GOT3 (cell line): Measurements from ENCODE around the gene KRTAP10-3.

Source experiments
- DNase-seq: peaks from one replicate; lab custom pipeline; 2025; ENCODE audit warnings: mixed read lengths; lab: John Stamatoyannopoulos, UW

Gene KRTAP10-3

DNA sequence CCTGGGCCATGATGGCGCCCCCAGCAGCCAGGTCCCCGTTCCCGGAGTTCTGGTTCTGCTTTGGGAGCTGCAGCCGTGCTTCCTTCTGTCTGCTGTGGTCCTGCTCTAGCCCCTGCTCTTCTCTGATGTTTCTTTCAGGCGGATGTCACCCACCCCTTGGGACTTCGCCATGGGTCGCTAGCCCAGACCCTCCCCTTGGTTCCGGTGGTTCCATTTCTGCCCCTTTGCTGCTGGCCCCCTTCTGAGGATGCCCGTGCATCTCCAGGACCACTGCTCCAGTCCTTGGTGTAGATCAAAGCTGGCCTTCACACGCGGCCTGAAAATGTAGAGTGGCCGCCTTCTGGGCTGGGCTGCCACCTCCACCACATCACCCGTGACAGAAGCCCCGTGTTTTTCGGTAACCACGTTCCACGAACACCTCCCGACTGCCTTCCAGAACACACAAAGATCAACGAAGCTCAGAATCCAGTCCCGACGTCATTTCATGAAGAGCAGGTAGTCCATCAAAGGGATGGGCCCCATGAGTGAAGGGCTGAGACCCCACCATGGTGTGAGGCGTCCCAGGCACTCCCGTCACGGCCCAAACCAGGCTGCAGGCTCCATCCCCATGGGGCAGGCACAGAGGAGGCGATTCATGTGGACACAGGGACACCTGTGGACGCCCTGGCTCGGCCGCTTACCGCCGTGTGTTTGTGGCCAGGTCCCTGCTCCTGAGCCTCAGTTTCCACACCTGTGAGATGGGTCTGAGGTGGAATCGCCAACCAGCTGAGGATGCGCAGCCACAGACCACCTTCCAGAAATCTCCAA lies 43.0 kb downstream of the KRTAP10-3 start:
- no peak for DNase-seq

DNA sequence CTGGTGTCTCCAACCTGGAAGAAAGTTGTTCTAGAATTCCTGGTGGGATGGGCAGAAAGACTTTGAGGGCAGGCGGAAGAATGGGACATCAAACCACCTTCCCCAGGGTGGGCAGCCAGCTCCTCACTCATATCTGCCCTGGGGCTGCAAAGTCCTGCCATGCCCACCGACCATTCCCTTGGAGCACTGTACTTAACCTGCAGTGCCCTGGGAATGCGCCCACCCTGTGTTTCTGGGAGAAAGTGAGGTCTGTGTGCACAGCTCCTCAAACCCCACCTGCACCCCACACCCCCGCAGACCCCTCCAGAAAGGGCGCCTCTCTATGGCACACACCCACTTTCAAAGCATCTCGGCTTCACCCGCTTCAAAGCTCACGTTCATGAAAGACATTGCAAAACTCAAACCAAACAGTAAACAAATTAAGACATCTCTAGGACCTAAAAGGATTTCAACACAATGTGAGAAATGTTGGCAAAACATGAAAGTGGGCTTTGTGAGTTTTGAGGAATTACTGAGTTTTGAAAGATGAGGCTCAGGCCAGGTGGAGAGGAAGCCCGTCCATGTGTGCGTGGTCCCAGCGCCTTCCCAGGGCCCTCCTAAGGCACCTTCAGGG lies 43.7 kb downstream of the KRTAP10-3 start:
- no peak for DNase-seq

DNA sequence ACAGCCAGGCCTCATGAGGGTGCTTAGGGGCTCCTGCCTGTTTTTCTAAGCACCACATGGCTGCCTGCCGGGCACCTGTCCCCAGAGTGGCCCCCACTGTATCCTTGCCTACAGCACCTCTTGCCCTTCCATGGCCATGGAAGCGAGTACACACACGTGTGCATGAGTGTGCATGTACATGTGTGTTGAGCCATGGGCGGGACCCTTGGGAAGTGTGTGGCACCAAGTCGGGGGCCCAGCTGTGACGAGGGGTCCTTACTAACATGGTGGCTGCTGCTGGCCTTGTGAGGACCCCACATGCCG lies 44.4 kb downstream of the KRTAP10-3 start:
- no peak for DNase-seq

DNA sequence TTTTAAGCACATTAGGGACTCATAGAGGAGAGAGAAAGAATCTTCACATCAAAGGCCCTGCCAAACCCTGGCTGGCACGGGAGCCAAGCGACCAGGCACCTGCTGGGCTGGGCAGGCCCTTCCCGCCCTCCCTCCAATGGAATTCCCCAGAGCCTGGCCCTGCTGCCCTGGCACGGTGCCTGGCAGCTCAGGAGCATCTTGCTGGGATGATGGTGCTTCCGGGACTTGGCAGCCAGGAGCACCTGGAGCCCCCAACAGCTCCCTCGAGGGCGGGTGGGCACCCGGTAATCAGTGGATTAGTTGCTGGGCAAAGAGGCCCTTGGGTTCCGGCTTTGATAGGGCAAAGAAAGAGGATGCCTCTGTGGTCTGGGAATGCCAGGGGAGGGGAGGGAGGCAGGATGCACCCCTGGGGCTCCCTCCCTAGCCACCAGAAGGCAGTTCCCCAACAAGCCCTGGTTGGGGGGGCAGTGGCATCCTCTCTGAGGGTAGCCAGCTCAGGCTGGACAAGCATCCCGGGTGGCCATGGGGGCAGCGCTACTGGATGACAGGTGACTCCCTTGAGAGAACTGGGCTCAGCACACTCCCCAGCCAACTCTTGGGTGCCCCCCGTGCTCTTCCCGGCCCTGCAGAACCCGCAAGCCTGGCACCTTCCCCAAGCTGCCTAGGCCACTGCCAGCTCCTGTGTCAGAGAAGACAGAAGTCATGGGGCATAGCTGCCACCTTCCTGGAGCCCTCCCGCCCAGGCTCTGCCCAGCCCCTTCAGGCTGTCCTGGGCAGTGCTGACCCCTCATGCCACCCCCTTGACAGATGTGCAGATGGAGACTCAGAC lies 45.0 kb downstream of the KRTAP10-3 start:
- no peak for DNase-seq

DNA sequence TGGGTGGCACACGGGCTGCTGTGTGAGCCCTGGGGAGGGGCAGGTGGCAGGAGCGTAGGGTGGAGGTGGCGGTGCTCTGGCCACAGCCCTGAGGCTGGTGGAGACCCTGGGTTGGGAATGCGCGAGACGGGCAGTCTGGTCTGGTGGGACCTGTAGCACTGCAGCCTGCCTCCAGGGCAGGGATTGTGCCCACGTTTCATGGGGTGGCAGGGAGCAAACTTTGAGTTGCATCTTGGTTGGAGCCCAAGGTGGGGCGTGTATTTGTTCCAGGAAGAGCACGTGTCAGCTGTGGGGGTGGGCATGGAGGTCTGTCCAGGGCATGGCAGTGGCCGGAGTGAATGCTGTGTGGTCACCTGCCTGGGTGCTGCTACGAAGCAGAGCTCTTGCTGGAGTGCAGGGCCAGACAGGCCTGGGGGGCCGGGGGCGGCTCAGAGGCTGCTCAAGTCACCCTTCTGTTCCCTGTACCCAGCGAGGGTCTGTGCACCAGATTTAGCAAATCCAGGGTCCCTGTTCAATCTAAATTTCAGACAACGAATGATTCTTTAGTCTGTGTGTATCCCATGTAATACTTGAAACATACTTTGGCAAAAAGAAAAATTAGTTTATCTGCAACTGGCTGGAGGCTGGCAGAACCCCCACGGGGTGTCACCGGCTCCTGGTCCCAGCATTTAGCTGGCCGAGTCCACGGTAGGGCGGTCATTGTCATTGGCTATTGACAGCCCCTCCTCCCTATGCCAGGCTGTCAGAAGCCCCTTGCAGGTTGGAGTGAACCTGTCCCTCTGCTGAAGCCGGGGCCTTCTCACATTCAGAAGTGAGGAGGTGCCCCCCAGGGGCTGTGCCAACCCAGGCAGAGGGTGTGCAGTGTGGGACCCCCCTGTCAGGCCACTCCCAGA lies 45.9 kb downstream of the KRTAP10-3 start:
- DNase-seq = no peak

DNA sequence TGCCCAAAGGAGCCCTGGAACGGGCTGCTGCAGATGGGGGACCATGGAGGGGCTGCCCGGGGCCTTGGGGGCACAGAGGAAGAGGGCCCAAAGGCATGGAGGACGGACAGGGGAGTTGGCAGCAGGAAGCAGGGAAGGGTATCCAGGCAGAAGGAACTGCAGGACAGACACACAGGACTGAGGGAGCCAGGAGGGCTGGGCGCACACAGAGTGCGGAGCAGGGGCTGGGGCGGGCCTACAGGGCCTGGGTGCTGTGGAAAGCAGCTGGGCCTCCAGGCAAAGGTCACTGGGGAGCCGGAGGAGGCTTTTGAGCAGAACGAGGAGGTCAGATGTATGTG lies 46.7 kb downstream of the KRTAP10-3 start:
- no peak for DNase-seq

DNA sequence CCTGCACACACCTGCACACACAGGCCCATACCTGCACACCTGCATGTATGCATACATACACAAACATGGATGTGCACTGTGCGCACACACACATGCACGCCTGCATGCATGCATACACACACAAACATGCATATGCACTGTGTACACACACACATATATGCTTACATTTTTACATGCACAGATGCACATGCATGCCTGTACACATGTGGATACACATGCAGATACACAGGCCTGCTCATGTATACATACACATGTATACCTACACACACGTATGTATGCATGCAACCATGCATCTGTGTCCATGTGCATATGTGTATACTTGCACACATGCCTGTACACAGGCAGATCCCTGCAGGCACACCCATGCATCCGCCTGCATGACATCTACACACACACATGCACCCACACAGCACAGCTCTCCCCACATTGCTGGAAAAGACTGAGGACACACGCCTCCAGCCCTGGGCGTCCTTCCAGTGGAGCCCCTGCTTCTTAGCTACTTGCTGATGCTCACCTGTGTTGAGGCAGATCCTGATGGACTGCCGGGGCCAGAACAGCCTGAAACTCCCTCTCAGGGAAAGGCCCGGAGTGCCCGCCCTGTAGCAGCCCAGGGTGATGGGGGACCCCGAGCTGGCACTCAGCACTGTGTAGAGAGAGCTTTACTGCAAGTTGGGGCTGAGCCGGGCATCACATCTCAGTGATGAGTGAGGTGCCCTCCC lies 47.2 kb downstream of the KRTAP10-3 start:
- no peak for DNase-seq

DNA sequence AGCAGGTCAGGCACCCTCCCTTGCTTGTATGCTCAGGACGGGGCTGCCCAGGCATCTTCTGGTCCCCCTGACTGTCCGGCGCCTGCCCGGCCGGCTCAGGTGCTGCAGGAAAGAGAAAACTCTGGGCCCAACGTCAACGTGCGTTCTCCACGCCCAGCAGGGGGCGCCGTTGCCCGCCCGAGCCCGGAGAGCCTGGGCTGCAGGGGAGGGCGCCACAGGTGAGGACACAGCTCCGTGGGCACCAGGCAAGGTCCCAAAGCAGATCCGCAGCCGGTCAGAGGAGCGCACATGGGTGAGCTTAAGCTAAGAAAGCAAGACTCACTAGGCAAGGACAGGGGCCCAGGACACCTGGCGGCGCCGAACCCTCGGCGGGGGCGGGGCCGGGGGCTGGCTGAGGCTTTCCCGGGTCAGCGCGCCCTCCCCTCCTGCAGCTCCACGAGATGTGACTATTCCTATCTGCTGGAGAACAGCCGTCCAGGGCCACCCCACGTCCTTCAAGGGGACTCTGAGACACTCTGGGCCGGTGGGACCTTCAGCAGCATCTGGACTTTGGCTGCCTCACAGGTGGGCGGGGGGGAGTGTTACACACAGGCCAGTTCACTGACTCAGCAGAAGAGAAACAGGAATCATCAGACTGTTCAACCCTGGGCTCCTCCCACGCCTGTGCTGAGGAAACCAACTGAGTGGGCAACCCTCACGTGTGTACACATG lies 47.9 kb downstream of the KRTAP10-3 start:
- DNase-seq = no peak

DNA sequence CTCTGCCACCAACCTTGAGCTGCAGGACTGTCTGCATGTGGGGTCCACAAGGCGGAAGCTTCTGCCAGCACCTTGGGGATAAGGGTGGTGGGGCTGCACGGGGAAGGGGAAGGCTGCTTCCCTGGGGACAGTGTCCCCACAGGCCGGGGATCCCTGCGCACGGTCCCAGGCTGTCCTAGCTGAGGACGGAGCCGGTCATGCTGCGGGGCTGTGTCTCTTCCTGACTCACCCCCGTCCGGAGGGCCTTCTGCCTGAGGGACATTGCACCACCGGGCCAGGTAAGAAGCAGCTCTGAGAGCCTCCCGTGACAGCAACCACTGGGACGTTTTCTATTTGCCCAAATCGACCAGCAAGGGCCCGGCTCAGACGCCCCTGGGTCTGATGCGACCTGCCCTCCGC lies 48.5 kb downstream of the KRTAP10-3 start:
- no peak for DNase-seq

DNA sequence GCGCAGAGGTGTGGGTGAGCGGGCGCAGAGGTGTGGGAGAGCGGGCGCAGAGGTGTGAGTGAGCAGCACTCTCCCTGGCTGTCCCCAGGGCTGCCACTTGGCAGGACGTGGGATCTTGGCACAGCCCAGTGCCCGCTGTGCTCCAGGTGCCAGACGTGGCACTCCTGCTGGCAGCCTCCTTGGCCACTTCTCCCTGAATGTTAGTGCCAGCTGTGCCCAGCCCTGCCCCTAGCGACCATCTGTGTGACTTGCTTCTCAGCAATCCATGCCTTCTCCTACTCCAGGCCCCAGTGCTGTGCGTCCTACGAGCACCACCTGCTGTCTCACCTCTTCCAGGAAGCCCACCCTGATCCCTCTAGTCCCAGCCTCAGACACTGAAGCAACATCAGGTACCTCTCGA lies 49.1 kb downstream of the KRTAP10-3 start:
- no peak for DNase-seq

DNA sequence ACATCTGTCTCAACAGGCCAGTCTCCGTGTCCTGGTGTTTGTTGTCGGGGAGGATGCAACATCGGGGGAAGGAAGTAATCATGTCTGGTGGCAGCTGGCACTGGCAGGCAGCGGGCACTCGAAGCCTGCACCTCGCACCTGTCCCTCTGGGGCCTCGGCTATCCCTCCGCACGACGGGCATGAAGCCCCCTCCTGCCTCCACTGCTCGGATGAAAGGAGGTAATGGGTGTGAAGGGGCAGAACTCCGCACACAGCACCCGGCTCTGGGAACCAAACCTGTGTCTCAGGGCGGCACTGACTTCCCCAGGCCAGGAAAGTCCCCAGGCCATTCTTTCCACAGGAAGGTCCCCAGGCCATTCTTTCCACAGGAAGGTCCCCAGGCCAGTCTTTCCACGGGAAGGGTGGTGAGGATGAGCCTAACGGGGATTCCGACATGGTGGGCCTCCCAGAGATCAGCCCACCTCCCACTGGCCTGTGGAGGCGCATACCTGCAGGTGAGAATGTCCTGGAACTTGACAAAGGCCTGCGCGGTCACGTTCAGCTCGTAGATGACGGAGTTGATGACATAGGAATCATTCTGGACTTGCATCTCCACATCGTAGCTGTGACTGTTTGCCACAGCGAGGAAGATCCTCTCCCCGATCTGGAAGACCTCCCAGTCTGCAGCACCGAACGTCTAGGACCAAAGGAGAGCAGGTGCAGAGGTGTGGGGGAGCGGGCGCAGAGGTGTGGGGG lies 49.7 kb downstream of the KRTAP10-3 start:
- DNase-seq = no peak

DNA sequence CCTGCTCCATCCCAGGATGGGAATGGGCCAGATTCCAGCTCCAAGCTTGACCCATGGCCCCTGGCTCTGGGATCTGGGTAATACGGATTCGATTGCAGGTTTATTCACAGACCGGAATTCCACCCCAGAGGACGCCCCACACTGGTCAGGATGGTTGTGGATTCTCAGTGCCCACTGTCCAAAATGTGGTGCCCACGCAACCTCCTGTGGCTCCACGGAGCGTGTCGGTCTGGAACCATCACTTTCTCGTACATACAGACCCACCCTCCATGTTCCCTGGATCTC lies 50.2 kb downstream of the KRTAP10-3 start:
- DNase-seq = no peak
